Measurements from ENCODE around the gene KCNMA1.

DNA sequence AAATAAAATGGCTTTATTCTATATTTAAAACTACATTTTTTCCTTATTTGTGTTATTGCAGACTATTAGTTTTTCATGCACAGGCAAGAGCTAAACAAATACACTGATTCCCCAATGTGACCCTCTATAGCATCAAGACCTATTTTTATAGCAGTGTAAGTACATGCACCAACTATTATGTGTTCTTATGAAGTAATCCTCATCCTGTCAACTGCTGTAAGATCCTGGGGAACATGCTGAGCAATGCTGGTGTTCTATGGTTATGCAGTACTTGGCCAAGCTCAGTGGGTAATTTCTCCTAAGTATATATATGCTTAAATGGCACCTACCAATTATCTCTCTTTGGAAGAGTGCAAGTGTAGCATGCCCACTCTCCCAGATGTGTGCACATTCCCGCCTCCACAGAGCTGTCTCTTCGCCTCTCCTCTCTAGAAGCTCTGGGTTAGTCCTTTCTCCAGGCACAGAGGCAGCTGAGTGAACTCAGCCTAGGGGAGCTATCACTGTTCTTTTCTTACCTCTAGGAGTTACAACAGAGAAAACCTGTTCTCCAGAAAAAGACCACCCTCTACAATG, 428.8 kb downstream of the KCNMA1 start:
- TF ChIP-seq EP300 (IDR thresholded peaks at IDR 0.05; ENCODE audit: borderline replicate concordance) (no peak), REST (IDR thresholded peaks at IDR 0.05; ENCODE audit: low read depth) (no peak)
- TF ChIP-seq, protein P1, sequence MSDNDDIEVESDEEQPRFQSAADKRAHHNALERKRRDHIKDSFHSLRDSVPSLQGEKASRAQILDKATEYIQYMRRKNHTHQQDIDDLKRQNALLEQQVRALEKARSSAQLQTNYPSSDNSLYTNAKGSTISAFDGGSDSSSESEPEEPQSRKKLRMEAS (IDR thresholded peaks at IDR 0.05), result no peak

All from Ishikawa (cell line).